PFSK-1 (cell line): ENCODE results near the gene OTUB2.

Experiments
- FOXP2 ChIP-seq: optimal IDR thresholded peaks from 2 replicates; pipeline ENCODE3; 2011; ENCODE audit warnings: borderline replicate concordance, control low read depth, inconsistent platforms; ENCODE audit not compliant: insufficient read depth; ENCODE audit errors: extremely low read length, extremely low read depth
- POLR2AphosphoS5 ChIP-seq: IDR thresholded peaks from 2 replicates; pipeline ENCODE4 v1.6.1; 2012; ENCODE audit warnings: low read depth, mild to moderate bottlenecking, control low read depth, low read length, moderate library complexity
- TAF1 ChIP-seq: IDR thresholded peaks from 2 replicates; pipeline ENCODE4 v1.6.1; 2012; ENCODE audit warnings: low read length, control low read depth, borderline replicate concordance; ENCODE audit not compliant: insufficient read depth
- TF ChIP-seq, protein P1 (sequence below), 2 experiments: IDR thresholded peaks; 2 replicates each; pipeline versions ENCODE4 v1.6.1 to v1.8.0; 2011 to 2012; ENCODE audit warnings: low read depth in 2 of 2, low read length in 2 of 2, control low read depth in 1 of 2, inconsistent platforms in 1 of 2, mild to moderate bottlenecking in 1 of 2, moderate library complexity in 1 of 2; ENCODE audit not compliant: insufficient read depth in 1 of 2

DNA sequence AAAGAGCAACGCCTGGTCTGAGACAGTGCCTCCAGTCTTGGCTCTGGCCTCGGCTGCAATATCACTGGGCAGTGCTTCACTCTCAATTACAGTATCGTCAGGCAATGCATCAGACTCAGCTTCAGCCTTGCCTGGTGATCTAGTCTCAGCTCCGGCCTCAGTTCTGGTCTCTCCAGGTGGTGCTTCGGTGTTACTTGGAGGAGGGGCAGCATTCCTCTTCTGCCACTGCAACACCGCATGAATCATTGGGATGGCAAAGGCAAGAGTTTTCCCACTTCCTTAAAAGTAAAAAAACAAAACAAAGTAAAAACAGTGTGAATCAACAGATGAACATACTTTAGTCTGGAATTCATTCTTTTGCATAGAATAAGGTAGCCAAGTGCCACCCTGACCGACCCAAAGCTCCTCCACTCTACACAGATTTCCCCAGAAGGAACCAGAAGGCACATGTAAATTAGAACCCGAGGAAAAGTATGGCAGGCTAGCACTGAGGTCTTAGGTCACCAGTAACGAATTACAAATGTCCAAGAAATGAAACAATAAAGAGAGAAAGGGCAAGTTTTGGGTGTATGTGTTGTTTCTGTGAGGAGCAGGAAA is 36.3 kb downstream of the OTUB2 start:
- TF ChIP-seq POLR2AphosphoS5 (no peak), TAF1 (no peak), FOXP2 (no peak)
- TF ChIP-seq, protein P1, sequence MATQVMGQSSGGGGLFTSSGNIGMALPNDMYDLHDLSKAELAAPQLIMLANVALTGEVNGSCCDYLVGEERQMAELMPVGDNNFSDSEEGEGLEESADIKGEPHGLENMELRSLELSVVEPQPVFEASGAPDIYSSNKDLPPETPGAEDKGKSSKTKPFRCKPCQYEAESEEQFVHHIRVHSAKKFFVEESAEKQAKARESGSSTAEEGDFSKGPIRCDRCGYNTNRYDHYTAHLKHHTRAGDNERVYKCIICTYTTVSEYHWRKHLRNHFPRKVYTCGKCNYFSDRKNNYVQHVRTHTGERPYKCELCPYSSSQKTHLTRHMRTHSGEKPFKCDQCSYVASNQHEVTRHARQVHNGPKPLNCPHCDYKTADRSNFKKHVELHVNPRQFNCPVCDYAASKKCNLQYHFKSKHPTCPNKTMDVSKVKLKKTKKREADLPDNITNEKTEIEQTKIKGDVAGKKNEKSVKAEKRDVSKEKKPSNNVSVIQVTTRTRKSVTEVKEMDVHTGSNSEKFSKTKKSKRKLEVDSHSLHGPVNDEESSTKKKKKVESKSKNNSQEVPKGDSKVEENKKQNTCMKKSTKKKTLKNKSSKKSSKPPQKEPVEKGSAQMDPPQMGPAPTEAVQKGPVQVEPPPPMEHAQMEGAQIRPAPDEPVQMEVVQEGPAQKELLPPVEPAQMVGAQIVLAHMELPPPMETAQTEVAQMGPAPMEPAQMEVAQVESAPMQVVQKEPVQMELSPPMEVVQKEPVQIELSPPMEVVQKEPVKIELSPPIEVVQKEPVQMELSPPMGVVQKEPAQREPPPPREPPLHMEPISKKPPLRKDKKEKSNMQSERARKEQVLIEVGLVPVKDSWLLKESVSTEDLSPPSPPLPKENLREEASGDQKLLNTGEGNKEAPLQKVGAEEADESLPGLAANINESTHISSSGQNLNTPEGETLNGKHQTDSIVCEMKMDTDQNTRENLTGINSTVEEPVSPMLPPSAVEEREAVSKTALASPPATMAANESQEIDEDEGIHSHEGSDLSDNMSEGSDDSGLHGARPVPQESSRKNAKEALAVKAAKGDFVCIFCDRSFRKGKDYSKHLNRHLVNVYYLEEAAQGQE (IDR thresholded peaks at IDR 0.05; ENCODE audit: insufficient read depth in 1 of 2, low read depth in 2 of 2, low read length in 2 of 2), result no peak
